Colonic mucosa (tissue), 4 donors: ENCODE measurements around the gene CTNNBIP1. TPM values are rescaled to one million over a fixed set of nuclear protein-coding genes. Genes with fewer than 3 reads are reported as not detected.
A peak's percentile ranks its signal among the peaks of the same experiment; 100 is the strongest.

Experiments used
- DNase-seq: peaks from one replicate; pipeline ENCODE4 v3.0.0-alpha.2; 2020
- H3K27ac ChIP-seq: fragments of 200-600 bp; one replicate; pipeline ENCODE4 v1.8.0; 2021
- H3K27me3 ChIP-seq: fragments of 200-600 bp; one replicate; pipeline ENCODE4 v1.8.0; 2021
- H3K36me3 ChIP-seq: fragments of 200-600 bp; one replicate; pipeline ENCODE4 v1.8.0; 2021
- H3K4me1 ChIP-seq: fragments of 200-600 bp; one replicate; pipeline ENCODE4 v1.8.0; 2021; ENCODE audit warnings: mild to moderate bottlenecking
- H3K4me3 ChIP-seq: fragments of 200-600 bp; one replicate; pipeline ENCODE4 v1.8.0; 2021
- H3K9ac ChIP-seq, 2 donors: one replicate each; pipeline ENCODE4 v1.7.0; 2013; ENCODE audit warnings: control low read depth in 2 of 2, low read depth in 2 of 2, low read length in 2 of 2
- H3K9me3 ChIP-seq: fragments of 200-600 bp; one replicate; pipeline ENCODE4 v1.8.0; 2021
- CTCF ChIP-seq: fragments of 200-600 bp; IDR thresholded peaks from one replicate; pipeline ENCODE4 v1.8.0; 2022; ENCODE audit warnings: antibody characterized with exemption, mild to moderate bottlenecking
- intact Hi-C: fragments of 100-400 bp; cut with DNase I; formaldehyde crosslinking; loops from one replicate; pipeline ENCODE4 v1.14.1; 2022
- total RNA-seq, 2 donors: library from RNA; stranded (reverse); fragmentation: NEBNext Ultra II Directional in 1 of 2; extraction: Animal tissue kit (Norgen Biotek cat#: 25700) in 1 of 2; gene quantifications; one replicate each; pipeline ENCODE4 v1.2.1, GENCODE V29; 2021
- donor health status: healthy.
- donor health status: DM: no; HTN: no; CAD: no.
- donor health status: DM: no; HTN: no; CAD: no.

Gene CTNNBIP1
- total RNA-seq, 2 donors from 2014 or later: 28.1 to 30.1 TPM

GRCh38 chr1:9838946-9839345 lies 71.1 kb downstream of the CTNNBIP1 start:
- Histone ChIP-seq H3K27me3 (no peaks in the 10 kb centered on the region), H3K4me1 (peaks cover 29% of the 10 kb centered on the region), H3K4me3 (no peak overlapping the region), H3K9ac (peak overlapping the region in 1 of 2 donors; percentile 34), H3K27ac (no peak overlapping the region), H3K9me3 (no peaks in the 10 kb centered on the region), H3K36me3 (no peaks in the 10 kb centered on the region)
- intact Hi-C loops: no loop called here
- TF ChIP-seq CTCF: no peak
- no peak for DNase-seq

GRCh38 chr1:9836632-9836960 lies 73.5 kb downstream of the CTNNBIP1 start:
- Histone ChIP-seq H3K36me3 (no peaks in the 10 kb centered on the region), H3K9ac (peak overlapping the region in 1 of 2 donors; percentile 68), H3K4me1 (peaks cover 19% of the 10 kb centered on the region), H3K27ac (no peak overlapping the region), H3K4me3 (no peak overlapping the region), H3K9me3 (no peaks in the 10 kb centered on the region), H3K27me3 (no peaks in the 10 kb centered on the region)
- DNase-seq: no peak
- intact Hi-C loops: no loop called here
- no peak for TF ChIP-seq CTCF

- peak overlapping the region; percentile 35 to 68 for H3K9ac ChIP-seq
- no peaks in the 10 kb centered on the region for H3K27me3 ChIP-seq
- peak; percentile 68 for DNase-seq
- TF ChIP-seq CTCF: no peak
- peak overlapping the region; percentile 16 for H3K27ac ChIP-seq
- no peak overlapping the region for H3K4me3 ChIP-seq
- H3K4me1 ChIP-seq: peaks cover 19% of the 10 kb centered on the region
- no peaks in the 10 kb centered on the region for H3K36me3 ChIP-seq
- intact Hi-C loops: no loop called here
- H3K9me3 ChIP-seq: no peaks in the 10 kb centered on the region
These were observed 74.1 kb downstream of the CTNNBIP1 start for GRCh38 chr1:9835758-9836631.

- Histone ChIP-seq H3K9me3 (no peaks in the 10 kb centered on the region), H3K4me1 (peaks cover 19% of the 10 kb centered on the region), H3K27ac (peak overlapping the region; percentile 16), H3K27me3 (no peaks in the 10 kb centered on the region), H3K9ac (peak overlapping the region in 1 of 2 donors; percentile 67), H3K36me3 (no peaks in the 10 kb centered on the region), H3K4me3 (no peak overlapping the region)
- DNase-seq: no peak
- no peak for TF ChIP-seq CTCF
- intact Hi-C loops: no loop called here
These were observed 74.7 kb downstream of the CTNNBIP1 start for GRCh38 chr1:9835404-9835757.

GRCh38 chr1:9833632-9834031 lies 76.4 kb downstream of the CTNNBIP1 start:
- peaks cover 19% of the 10 kb centered on the region for H3K4me1 ChIP-seq
- no peak for DNase-seq
- H3K4me3 ChIP-seq: no peak overlapping the region
- H3K9ac ChIP-seq: no peak overlapping the region
- H3K27ac ChIP-seq: no peak overlapping the region
- no peaks in the 10 kb centered on the region for H3K36me3 ChIP-seq
- H3K27me3 ChIP-seq: no peaks in the 10 kb centered on the region
- no peak for TF ChIP-seq CTCF
- intact Hi-C loops: no loop called here
- no peaks in the 10 kb centered on the region for H3K9me3 ChIP-seq
